GM19468 (cell line): ENCODE measurements around the gene CCP110.

ENCODE experiments used
- ATAC-seq: cut with Tn5 transposase; IDR thresholded peaks from one replicate; pipeline ENCODE4 v1.9.1; 2021; ENCODE audit warnings: mild to moderate bottlenecking, moderate library complexity, moderate number of reproducible peaks; ENCODE audit not compliant: unreplicated experiment; ENCODE audit errors: extremely low read depth

CCP110 gene, protein sequence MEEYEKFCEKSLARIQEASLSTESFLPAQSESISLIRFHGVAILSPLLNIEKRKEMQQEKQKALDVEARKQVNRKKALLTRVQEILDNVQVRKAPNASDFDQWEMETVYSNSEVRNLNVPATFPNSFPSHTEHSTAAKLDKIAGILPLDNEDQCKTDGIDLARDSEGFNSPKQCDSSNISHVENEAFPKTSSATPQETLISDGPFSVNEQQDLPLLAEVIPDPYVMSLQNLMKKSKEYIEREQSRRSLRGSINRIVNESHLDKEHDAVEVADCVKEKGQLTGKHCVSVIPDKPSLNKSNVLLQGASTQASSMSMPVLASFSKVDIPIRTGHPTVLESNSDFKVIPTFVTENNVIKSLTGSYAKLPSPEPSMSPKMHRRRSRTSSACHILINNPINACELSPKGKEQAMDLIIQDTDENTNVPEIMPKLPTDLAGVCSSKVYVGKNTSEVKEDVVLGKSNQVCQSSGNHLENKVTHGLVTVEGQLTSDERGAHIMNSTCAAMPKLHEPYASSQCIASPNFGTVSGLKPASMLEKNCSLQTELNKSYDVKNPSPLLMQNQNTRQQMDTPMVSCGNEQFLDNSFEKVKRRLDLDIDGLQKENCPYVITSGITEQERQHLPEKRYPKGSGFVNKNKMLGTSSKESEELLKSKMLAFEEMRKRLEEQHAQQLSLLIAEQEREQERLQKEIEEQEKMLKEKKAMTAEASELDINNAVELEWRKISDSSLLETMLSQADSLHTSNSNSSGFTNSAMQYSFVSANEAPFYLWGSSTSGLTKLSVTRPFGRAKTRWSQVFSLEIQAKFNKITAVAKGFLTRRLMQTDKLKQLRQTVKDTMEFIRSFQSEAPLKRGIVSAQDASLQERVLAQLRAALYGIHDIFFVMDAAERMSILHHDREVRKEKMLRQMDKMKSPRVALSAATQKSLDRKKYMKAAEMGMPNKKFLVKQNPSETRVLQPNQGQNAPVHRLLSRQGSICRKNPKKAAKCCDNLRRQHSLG

DNA sequence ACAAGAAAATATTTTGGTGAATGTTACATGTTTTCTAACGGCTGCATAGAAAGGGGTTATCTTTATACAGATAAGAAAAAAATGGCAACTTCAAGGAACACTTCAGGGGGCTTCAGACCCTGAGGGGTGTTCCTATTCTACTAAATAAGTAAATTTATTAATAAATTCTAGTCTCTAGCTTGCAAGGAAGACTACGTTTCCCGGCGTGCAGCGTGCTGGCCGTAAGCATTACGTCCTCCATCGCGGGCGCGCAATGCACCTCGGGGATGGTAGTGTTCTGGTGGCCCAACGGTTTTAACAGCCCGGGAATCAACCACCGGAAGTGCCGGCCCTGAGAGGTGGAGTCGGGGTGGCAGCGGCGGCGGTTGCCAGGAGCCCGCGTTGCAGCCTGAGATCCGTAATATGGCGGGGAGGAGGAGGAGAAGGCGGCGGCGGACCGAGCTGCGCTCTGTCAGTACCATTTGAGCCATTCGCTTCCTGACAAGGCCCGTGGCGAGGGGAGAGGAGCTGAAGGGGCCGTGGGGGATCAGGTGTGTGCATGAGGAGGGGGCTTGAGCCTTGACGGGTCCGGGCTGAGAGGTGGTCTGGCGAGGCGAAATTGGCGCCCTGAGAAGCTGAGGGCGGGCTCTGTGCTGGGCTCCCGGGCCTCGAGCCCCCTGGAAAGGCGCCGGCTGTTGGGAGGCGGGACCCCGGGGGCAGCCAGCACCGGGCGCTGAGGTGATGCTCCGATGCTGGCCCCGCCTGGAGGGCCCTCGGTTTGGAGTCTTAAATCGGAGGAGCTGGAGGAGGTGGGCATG is at the start of gene CCP110:
CCP110 (plus strand) TSS at position 384 of the 797 bp plus-strand sequence. CDS start 3,940 bp downstream, outside the sequence.
- peak; percentile 71 for ATAC-seq

DNA sequence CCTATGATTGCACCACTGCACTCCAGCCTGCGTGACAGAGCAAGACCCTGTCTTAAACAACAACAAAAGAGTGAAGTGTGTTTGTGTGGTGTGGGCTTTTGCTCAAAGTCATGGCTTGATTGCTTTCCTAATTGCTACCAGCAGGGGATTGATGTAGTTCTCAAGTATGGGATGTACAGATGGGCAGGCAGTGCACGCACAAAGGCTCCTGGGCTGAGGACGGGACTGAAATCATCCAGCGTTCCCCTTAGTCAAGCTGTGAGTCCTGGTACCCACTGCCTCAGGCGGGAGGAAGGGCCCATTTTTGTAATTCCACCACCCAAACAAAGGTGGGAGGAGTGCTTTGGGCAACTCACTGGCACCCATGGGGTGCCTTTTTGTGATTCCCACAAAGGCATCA is 49.1 kb upstream of the CCP110 start:
- no peak for ATAC-seq

DNA sequence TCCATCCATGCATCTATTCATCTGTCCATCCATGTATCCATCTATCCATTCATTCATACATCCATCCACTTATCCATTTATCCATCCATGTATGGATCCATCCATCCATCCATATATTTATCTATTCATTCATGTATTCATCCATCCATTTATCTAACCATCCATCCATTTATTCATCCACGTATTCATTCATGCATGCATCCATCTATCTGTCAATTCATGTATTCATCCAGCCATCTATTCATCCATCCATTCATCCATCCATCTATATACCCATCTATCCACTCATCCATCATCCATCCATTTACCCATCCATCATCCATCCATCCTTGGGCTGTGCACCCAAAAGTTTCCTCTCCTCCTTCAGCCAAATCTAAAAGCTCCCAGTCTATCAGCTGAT is 45.2 kb upstream of the CCP110 start:
- no peak for ATAC-seq

DNA sequence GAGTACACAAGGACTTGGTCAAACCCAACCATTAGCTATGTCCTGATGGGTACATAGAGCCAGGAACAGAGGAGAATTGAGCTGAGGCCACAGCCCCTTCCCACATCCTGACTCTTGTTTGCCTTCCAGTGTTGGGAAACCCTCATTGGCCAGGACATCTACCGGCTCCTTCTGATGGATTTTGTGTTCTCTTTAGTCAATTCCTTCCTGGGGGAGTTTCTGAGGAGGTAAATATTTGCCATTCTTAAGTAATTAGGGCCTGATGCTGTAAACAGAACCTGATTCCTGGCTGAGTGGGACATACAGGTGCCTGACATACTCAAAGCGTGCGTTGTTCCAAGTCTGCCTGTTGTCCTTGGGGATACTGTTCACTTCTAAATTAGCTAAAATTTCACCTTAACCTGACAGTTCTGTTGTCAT is 44.4 kb upstream of the CCP110 start:
- no peak for ATAC-seq

DNA sequence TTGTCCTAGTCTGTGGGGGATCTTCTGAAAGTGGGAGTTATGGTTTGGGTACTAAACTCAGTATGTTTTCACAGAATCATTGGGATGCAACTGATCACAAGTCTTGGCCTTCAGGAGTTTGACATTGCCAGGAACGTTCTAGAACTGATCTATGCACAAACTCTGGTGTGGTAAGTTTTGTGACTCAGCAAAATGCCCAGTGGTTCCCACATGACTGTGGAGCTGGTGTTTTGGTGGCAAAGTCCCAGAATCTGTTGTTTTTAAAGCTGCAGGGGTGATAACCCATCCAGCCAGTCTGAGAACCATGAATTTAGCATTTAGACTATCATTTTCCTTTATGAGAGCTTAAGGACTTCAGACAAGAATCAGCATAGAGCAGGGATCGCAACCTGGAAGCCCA is 42.4 kb upstream of the CCP110 start:
- ATAC-seq = no peak

DNA sequence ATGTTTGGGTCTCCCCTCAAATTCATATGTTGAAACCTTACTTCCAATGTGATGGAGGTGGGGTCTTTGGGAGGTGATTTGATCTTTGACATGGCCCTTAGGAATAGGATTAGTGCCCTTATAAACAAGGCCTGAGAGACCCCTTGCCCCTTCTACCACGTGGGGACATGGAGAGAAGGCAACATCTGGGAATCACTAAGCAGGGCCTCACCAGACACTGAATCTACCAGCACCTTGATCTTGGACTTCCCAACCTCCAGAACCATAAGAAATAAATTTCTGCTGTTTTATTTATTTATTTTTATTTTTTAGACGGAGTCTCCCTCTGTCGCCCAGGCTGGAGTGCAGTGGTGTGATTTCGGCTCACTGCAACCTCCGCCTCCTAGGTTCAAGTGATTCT is 42.0 kb upstream of the CCP110 start:
- no peak for ATAC-seq

DNA sequence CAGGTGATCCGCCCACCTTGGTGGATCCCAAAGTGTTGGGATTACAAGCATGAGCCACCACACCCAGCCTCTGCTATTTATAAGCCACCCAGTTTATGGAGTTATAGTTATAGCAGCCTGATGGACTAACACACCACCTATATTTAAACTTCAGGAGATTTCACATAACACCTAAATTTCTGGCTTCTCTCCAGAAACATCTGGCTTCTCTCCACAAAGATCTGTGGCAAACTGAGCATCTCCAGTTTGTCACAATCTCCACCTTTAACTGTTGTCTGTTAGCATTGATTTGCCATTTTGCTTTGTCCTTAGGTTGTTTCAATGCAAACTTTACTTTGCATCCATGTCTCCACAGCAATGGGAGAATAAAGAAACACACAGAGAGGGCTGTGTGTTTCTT is 41.5 kb upstream of the CCP110 start:
- no peak for ATAC-seq

DNA sequence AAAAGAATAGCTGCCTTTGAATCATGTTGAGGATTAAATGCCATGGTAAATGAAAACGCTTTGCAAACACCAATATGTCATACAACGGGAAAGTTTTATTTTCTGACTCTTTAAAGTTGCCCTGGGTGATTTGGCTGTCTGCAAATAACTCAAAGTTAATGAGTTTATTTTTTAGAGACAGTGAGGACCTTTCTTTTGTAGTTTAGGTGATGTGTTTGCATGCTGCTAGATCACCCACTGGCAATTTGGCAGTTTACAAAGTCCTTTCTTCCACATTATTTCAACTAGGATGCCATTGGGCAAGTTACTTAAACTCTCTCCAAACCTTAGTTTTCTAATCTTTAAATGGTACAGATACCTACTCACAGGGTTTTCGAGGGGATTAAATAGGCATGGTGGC is 39.6 kb upstream of the CCP110 start:
- no peak for ATAC-seq

DNA sequence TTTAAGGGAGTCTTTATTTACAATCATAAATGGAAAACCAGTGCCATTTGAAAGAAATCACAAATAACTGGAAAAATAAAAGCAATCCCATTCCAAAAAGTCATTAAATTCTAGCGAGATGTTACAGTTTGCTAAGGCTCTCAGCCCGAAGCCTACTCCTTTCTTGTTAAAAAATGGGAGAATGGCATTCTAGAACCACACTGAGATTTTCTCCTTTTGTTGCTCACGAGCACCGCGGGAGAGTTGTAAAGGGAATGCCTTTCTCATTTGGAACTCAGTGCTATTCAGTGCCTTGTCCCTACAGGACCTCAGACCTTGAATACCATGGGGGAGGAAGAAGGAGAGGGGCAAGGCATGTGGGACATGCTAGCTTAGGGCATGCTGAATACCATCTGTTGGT is 38.1 kb upstream of the CCP110 start:
- ATAC-seq = no peak

DNA sequence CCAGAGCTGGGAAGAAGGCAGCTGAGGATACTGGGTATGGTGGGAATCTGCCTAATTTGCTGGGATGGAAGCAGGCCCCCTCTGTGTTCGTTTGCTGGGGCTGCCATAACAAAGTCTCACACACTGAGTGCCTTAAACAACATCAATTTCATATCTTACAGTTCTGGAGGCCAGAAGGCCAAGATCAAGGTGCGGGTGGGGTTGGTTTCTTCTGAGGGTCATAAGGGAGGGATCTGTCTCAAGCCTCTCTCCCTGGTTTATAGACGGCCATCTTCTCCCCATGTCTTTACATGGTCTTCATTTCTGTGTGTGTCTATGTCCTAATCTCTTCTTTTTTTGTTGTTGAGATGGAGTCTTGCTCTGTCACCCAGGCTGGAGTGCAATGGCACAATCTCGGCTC is 37.7 kb upstream of the CCP110 start:
- no peak for ATAC-seq

DNA sequence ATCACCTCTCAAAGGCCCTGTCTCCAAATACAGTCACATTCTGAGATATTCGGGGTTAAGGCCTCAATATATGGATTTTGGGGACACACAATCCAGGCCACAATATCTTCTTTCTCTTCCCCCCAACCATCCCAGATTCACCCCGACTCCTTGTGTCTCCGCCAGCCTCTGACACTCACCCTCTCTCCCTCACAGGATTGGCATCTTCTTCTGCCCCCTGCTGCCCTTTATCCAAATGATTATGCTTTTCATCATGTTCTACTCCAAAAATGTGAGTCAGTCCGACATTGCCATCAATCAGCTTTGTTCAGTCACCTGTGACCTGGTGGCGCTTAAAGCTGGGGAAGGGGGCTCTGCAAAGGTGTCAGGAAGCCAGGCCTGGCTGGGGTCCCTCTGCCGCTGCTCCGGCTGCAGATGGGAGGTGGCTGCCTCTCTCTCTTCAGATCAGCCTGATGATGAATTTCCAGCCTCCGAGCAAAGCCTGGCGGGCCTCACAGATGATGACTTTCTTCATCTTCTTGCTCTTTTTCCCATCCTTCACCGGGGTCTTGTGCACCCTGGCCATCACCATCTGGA is 36.9 kb upstream of the CCP110 start:
- no peak for ATAC-seq

DNA sequence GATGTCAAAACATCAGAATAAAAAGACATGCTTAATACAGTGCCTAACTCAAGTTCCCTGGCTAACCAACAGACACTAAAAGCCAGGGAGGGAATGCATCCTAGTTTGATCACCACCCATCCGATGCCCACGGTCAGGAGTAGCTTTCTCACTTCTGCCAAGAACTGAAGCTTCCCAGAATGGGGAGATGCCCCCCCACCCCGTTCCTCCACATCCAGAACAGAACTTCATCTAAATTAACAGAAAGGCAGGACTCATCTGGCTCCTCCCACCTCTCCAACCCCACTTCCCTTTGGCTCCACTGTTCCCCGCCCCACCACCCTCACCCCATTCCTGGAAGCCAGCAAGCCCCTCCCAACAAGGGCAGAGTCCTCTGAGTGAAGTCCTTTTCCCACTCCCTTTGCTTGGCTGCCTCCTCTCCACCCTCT is 35.5 kb upstream of the CCP110 start:
- ATAC-seq = no peak

DNA sequence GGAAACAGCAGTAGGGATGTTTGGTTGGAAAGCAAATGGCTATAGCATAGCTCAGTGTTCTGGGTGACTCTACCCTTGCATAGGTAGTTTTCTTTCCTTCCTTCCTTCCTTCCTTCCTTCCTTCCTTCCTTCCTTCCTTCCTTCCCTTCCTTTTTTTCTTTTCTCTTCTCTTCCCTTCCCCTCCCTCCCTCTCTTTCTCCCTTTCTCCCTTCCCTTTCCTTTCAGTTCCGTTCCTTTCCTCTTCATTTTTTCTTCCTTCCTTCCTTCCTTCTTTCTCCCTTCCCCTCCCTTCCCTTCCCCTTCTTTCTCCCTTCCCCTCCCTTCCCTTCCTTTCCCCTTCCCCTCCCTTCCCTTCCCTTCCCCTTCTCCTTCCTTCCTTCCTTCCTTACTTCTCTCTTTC is 33.1 kb upstream of the CCP110 start:
- ATAC-seq = no peak

DNA sequence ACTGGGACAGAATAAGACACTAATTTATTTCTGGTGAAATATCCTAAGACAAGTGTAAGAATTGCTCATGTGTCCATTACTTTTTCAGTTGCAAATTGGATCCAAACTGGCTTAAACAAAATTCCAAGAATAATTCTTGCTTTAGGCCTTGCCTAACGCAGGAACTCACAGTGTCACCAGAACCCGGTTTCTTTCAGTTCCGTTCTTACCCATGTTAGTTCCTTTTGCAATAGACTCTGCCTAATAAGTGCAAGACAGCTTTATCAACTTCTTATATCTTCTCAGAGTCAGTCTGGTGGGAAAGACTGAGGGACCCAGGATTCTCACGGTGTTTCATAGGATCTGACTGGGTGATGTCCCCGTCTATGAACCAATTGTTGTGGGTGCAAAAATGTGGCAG is 26.6 kb upstream of the CCP110 start:
- ATAC-seq = no peak

DNA sequence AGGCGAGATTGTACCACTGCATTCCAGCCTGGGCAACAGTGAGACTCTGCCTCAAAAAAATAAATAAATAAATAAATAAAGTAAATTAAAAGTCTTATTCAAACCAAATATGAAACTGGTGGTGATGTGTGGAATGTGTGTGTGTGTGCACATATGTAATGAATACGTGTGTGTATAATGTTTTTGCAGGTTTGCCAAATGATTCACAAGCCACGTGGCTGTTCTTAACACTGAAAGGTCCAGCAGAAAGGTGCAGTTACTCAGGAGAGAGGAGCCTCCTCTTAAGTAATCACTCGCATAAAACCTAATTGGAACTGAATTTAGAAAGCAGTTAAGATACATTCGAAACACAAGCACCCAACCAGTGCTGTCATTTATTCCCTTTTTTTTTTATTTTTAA is 24.7 kb upstream of the CCP110 start:
- ATAC-seq = no peak

DNA sequence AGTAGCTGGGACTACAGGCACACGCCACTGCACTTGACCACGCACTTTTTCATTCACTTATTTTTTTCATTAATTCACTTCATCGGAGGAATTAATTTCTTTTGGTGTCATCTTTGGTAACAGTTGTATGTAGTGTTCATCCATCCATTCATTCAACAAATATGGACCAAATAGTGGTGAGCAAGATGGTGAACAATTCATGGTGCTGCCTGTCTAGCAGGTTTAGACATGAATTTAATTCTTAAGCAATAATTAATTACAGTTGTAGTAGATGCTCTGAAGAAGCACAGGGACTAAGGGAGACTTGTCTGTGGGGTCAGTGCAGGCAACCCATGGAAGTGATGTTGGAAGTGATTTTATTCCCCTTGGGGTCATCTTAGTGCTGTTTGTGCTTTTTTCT is 24.3 kb upstream of the CCP110 start:
- ATAC-seq = no peak

DNA sequence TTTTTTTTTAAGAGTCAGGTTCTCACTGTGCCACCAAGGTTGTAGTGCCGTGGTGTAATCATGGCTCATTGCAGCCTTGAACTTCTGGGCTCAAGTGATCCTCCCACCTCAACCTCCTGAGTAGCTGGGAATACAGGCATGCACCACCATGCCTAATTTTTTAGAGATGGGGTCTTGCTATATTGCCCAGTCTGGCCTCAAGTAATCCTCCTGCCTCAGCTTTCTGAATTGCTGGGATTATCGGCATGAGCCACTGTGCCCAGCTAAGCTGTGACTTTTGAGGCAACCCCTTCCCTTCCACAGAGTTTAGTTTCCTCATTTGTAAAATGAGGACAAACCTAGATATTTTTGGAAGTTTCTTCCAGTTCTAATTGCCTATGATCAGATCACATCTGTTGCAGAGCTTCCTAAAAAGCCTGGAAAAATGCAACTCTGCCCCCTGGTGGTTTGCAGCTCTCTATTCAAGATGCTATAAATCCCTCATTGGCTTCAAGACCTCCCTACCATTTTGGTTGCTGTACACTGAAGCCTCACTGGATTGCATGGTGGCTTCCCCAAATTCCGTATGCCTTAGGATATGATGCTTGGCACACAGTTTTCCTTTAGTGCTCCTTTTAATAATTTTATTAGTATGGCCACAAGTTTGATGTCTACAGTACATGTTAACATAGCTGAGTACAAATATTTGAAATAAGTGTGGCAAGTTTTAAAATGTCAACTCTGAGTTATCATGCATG is 21.2 kb upstream of the CCP110 start:
- ATAC-seq = no peak

DNA sequence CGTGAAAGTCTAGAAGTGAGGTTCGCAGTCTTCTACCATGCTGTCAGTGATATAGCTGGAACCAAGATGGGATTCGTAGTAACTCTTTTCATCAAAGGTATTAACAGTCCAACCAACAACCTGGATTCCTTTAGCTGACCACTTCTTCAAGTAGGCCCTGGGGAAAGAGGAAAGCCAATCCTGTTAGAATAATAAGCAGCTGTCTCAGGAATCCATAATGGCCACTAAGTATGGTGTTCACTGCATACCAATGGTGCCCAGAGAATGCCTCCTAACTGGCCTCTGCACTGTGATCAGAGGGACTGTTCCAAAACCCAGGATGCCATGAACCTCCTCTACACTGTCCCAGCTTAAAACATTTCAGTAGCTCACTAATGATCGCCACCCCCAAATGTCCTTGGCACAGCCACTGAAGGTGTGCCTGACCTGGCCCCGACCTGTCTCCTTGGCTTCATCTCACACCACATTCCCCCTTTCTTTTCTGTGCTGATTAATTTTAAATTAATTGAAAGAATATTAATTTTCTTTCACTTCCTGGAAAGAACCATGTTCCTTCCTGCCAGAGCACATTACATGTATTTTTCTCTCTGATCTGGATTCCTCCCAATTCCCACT is 20.2 kb upstream of the CCP110 start:
- no peak for ATAC-seq
